ENCODE data around the gene UNC45A. TPM values are rescaled to one million over a fixed set of nuclear protein-coding genes. Genes with fewer than 3 reads are reported as not detected.

Gene UNC45A
- polyA plus RNA-seq, 2 donors, result 35.0 to 47.9 TPM

DNA sequence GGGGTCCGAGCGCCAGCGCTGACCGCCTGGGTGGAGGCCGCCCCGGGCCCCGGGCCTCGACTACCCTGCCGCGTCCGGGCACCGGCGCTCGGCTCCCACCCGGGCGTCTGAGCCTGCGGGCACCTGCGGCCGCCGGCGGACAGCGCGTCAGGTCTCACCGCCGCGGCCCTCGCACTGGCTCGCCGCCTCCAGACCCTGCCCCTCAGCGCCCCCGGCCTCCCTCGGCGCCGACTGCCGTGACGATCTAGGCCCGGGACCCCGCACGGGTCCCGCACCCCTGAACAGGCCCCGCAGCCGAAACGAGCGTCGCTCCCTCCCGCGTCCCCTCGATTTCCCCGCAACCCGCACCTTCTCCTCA, 59.0 kb downstream of the UNC45A start:
- H3K4me3 ChIP-seq (ENCODE audit: low read depth in 1 of 2, low read length in 2 of 2), result peak overlapping the region; percentile 94 to 99
- H3K4me1 ChIP-seq (ENCODE audit: control insufficient read depth in 2 of 2, insufficient read depth in 2 of 2, low read length in 1 of 2), result no peaks in the 10 kb centered on the region
- H3K27ac ChIP-seq (ENCODE audit: low read depth in 2 of 2, low read length in 1 of 2), result peak overlapping the region; percentile 87 to 96
- H3K9me3 ChIP-seq (ENCODE audit: control insufficient read depth in 2 of 2, insufficient read depth in 1 of 2, low read depth in 1 of 2, low read length in 1 of 2), result no peaks in the 10 kb centered on the region
- no peaks in the 10 kb centered on the region for H3K27me3 ChIP-seq (ENCODE audit: control insufficient read depth in 1 of 2, insufficient read depth in 2 of 2, low read length in 2 of 2)
- 0% methylated on average over 25 to 50 of the region's 50 CpGs for WGBS, 2 donors
- peaks cover 0 to 4% of the 10 kb centered on the region in 2 donors for H3K36me3 ChIP-seq (ENCODE audit: control insufficient read depth in 2 of 2, insufficient read depth in 2 of 2, low read length in 1 of 2)

DNA sequence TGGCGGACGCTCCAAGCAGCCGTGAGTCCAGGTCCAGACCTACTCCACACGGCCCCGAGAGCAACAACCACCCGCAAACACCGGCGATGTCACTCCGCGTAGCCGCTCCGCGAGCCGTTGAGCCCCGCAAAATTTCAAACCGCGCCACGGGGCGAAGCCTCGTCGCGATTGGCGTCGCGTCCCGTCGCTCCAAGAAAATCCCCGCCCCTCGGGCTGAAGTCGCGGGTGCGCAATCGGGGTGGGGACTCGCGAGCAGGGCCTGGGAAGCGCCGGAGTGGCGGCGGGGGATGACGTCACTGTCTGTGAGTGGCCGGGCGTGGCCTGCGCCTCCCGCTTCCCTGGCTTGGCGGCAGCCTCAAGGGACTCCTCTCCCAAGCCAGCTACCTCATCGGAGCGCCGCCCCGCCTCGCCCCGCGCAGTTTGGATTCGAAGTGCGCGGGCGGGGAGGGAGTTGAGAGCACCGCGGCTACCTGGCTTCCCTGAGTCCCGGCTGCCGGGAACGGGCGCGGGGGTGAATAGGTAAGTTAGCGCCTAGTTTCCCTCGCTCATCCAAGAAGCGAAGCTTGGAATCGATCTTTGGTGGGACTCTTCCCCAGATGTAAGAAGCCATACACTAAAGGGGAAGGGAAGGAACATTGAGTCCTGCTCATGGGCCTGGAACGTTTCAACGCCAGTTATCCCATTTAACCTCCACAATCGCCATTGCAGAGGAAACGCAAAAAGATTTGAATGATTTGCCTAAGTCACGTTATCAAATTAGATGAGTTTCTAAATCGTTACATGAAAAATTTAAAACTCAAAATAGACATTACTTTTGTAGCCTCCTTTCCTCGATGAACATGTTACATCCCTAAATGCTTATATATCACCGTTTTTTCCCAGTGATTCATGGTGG, 59.6 kb downstream of the UNC45A start, which contains the start of gene PRC1:
PRC1 (minus strand) TSS at position 119 of the 895 bp plus-strand sequence; CDS start at position 1, 118 bp downstream.
- Histone ChIP-seq H3K4me1 (ENCODE audit: control insufficient read depth in 2 of 2, insufficient read depth in 2 of 2, low read length in 1 of 2) (no peaks in the 10 kb centered on the region), H3K27ac (ENCODE audit: low read depth in 2 of 2, low read length in 1 of 2) (peak within 1 kb of the TSS; percentile 87 to 96), H3K27me3 (ENCODE audit: control insufficient read depth in 1 of 2, insufficient read depth in 2 of 2, low read length in 2 of 2) (no peaks in the 10 kb centered on the region), H3K4me3 (ENCODE audit: low read depth in 1 of 2, low read length in 2 of 2) (peak within 1 kb of the TSS; percentile 94 to 99), H3K9me3 (ENCODE audit: control insufficient read depth in 2 of 2, insufficient read depth in 1 of 2, low read depth in 1 of 2, low read length in 1 of 2) (no peaks in the 10 kb centered on the region), H3K36me3 (ENCODE audit: control insufficient read depth in 2 of 2, insufficient read depth in 2 of 2, low read length in 1 of 2) (peaks cover 0 to 7% of the 10 kb centered on the region in 2 donors)
- WGBS, 2 donors, result 0 to 1% methylated on average over 75 of the region's 75 CpGs

DNA sequence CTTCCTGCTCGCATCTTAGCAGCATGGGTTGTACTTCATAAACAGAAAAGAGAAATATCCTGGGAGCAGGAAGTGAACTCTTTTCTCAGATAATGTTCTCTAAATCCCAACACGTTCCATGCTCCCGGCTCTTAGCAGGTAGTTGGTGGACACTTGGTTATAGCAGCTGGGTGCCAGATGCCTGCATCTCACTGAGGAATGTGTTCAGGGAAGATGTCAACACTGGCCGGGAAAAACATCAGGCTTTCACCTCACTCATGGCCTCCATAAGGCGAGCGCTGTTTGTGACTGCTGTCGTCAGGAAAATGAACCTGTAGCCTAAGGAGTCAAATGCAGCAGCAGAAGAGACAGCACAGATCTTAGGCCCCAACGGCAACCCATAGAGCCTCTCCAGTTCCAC, 63.7 kb downstream of the UNC45A start:
- 87 to 90% methylated on average over 8 of the region's 8 CpGs for WGBS, 2 donors
- no peak overlapping the region for H3K4me3 ChIP-seq (ENCODE audit: low read depth in 1 of 2, low read length in 2 of 2)
- no peaks in the 10 kb centered on the region for H3K27me3 ChIP-seq (ENCODE audit: control insufficient read depth in 1 of 2, insufficient read depth in 2 of 2, low read length in 2 of 2)
- no peaks in the 10 kb centered on the region for H3K9me3 ChIP-seq (ENCODE audit: control insufficient read depth in 2 of 2, insufficient read depth in 1 of 2, low read depth in 1 of 2, low read length in 1 of 2)
- peaks cover 0 to 21% of the 10 kb centered on the region in 2 donors for H3K36me3 ChIP-seq (ENCODE audit: control insufficient read depth in 2 of 2, insufficient read depth in 2 of 2, low read length in 1 of 2)
- H3K4me1 ChIP-seq (ENCODE audit: control insufficient read depth in 2 of 2, insufficient read depth in 2 of 2, low read length in 1 of 2), result no peaks in the 10 kb centered on the region
- no peak overlapping the region for H3K27ac ChIP-seq (ENCODE audit: low read depth in 2 of 2, low read length in 1 of 2)

DNA sequence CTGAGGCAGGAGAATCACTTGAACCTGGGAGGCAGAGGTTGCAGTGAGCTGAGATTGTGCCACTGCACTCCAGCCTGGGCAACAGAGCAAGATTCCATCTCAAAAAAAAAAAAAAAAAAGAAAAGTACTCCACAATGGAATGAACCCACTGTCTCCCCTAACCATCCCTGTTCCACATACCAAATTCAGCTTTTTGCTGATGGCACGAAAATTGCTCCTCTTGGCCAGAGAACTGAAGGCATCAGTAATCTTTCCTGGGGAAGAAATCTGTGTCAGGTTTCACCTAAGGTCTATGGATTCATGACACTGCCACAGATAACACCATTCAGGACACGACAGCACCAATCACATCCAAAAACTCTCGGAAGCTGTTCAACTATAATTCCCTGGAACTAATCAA, 66.1 kb downstream of the UNC45A start:
- Histone ChIP-seq H3K9me3 (ENCODE audit: control insufficient read depth in 2 of 2, insufficient read depth in 1 of 2, low read depth in 1 of 2, low read length in 1 of 2) (no peaks in the 10 kb centered on the region), H3K4me1 (ENCODE audit: control insufficient read depth in 2 of 2, insufficient read depth in 2 of 2, low read length in 1 of 2) (no peaks in the 10 kb centered on the region), H3K36me3 (ENCODE audit: control insufficient read depth in 2 of 2, insufficient read depth in 2 of 2, low read length in 1 of 2) (peaks cover 12 to 32% of the 10 kb centered on the region in 2 donors), H3K27ac (ENCODE audit: low read depth in 2 of 2, low read length in 1 of 2) (no peak overlapping the region), H3K4me3 (ENCODE audit: low read depth in 1 of 2, low read length in 2 of 2) (no peak overlapping the region), H3K27me3 (ENCODE audit: control insufficient read depth in 1 of 2, insufficient read depth in 2 of 2, low read length in 2 of 2) (no peaks in the 10 kb centered on the region)
- WGBS, 2 donors, result 89 to 92% methylated on average over 3 of the region's 3 CpGs

Other genes starting within 250 kb of the UNC45A start
- gene BLM, start 217.9 kb upstream of the UNC45A start, polyA plus RNA-seq, result 1 to 10 TPM; 2.3 to 3.6 TPM
- gene FURIN, start 66.7 kb upstream of the UNC45A start, polyA plus RNA-seq, result 10 to 100 TPM; 21.0 to 22.3 TPM
- gene FES, start 50.8 kb upstream of the UNC45A start, polyA plus RNA-seq, result 1 to 10 TPM; 3.8 to 4.8 TPM
- gene MAN2A2, start 32.0 kb upstream of the UNC45A start, polyA plus RNA-seq, result 10 to 100 TPM; 15.8 to 22.1 TPM
- 10 to 100 TPM in 1 of 2 donors, 1 to 10 TPM in 1; 9.1 to 10.5 TPM for gene HDDC3, start 2.7 kb upstream of the UNC45A start, polyA plus RNA-seq
- gene RCCD1, start 19.6 kb downstream of the UNC45A start, polyA plus RNA-seq, result 1 to 10 TPM; 8.1 to 8.7 TPM
- gene PRC1, start 59.2 kb downstream of the UNC45A start, polyA plus RNA-seq, result 10 to 100 TPM; 41.2 to 44.1 TPM
- 1 to 10 TPM; 7.6 to 8.3 TPM for gene VPS33B, start 87.3 kb downstream of the UNC45A start, polyA plus RNA-seq
- under 1 TPM; 0.02 to 0.07 TPM for gene SV2B, start 165.0 kb downstream of the UNC45A start, polyA plus RNA-seq